ENCODE measurements around the gene MED13L. TPM values are rescaled to one million over a fixed set of nuclear protein-coding genes. Genes with fewer than 3 reads are reported as not detected.

The MED13L gene
- total RNA-seq, 1 experiment from 2014 or later, result 94.1 TPM

GRCh38 chr12:116202433-116202832, 75.1 kb downstream of the MED13L start:
- Histone ChIP-seq H3K36me3 (ENCODE audit: insufficient read depth, low read length, poor library complexity, severe bottlenecking) (no peaks in the 10 kb centered on the region), H3K27ac (ENCODE audit: low read depth, low read length, poor library complexity, severe bottlenecking) (peak overlapping the region; percentile 29), H3K27me3 (replicated peaks; ENCODE audit: insufficient read depth, low read depth, low read length, poor library complexity) (no peaks in the 10 kb centered on the region), H3K4me3 (ENCODE audit: low read depth, low read length, poor library complexity, severe bottlenecking) (no peak overlapping the region), H3K9me3 (ENCODE audit: low read depth, low read length, poor library complexity, severe bottlenecking) (no peaks in the 10 kb centered on the region), H3K4me1 (ENCODE audit: insufficient read depth, low read length, poor library complexity, severe bottlenecking) (peaks cover 49% of the 10 kb centered on the region)
- no peak for TF ChIP-seq CTCF (conservative IDR thresholded peaks at IDR 0.05; ENCODE audit: low read depth, low read length)
- no peak for DNase-seq (ENCODE audit: low spot score)
- POLR2A ChIA-PET (ENCODE audit: low non-redundant PET), result interaction anchor here (0.6 kb wide), 2 partner anchors 29 to 209 kb away, joined by 4 to 5 read pairs; no protein-coding TSS in a partner anchor
- intact Hi-C loops (cut with micrococcal nuclease; ENCODE audit: unreplicated experiment), result no loop called here
- no TSS peak for BruUV-seq (replicated peaks)
- CTCF ChIA-PET, result no interaction called here

GRCh38 chr12:116201908-116202307, 75.6 kb downstream of the MED13L start:
- intact Hi-C loops (cut with micrococcal nuclease; ENCODE audit: unreplicated experiment), result no loop called here
- Histone ChIP-seq H3K27ac (ENCODE audit: low read depth, low read length, poor library complexity, severe bottlenecking) (peak overlapping the region; percentile 29), H3K4me1 (ENCODE audit: insufficient read depth, low read length, poor library complexity, severe bottlenecking) (peaks cover 52% of the 10 kb centered on the region), H3K36me3 (ENCODE audit: insufficient read depth, low read length, poor library complexity, severe bottlenecking) (no peaks in the 10 kb centered on the region), H3K4me3 (ENCODE audit: low read depth, low read length, poor library complexity, severe bottlenecking) (no peak overlapping the region), H3K27me3 (replicated peaks; ENCODE audit: insufficient read depth, low read depth, low read length, poor library complexity) (no peaks in the 10 kb centered on the region), H3K9me3 (ENCODE audit: low read depth, low read length, poor library complexity, severe bottlenecking) (no peaks in the 10 kb centered on the region)
- TF ChIP-seq CTCF (conservative IDR thresholded peaks at IDR 0.05; ENCODE audit: low read depth, low read length) (no peak), EZH2 (IDR thresholded peaks at IDR 0.05; ENCODE audit: borderline replicate concordance, low read depth, low read length, poor library complexity, severe bottlenecking) (no peak)
- no TSS peak for BruUV-seq (replicated peaks)
- CTCF ChIA-PET, result no interaction called here
- POLR2A ChIA-PET (ENCODE audit: low non-redundant PET), result interaction anchor here (0.6 kb wide), 1 partner anchor 28 kb away, joined by 4 read pairs; no protein-coding TSS in a partner anchor
- DNase-seq (ENCODE audit: low spot score), result no peak

- H3K27me3 ChIP-seq (replicated peaks; ENCODE audit: insufficient read depth, low read depth, low read length, poor library complexity), result no peaks in the 10 kb centered on the region
- DNase-seq (ENCODE audit: low spot score), result no peak
- ChIA-PET CTCF (no interaction called here), POLR2A (ENCODE audit: low non-redundant PET) (no interaction called here)
- no peaks in the 10 kb centered on the region for H3K36me3 ChIP-seq (ENCODE audit: insufficient read depth, low read length, poor library complexity, severe bottlenecking)
- H3K4me3 ChIP-seq (ENCODE audit: low read depth, low read length, poor library complexity, severe bottlenecking), result no peak overlapping the region
- no peak for TF ChIP-seq CTCF (conservative IDR thresholded peaks at IDR 0.05; ENCODE audit: low read depth, low read length)
- no peak for TF ChIP-seq EZH2 (IDR thresholded peaks at IDR 0.05; ENCODE audit: borderline replicate concordance, low read depth, low read length, poor library complexity, severe bottlenecking)
- intact Hi-C loops (cut with micrococcal nuclease; ENCODE audit: unreplicated experiment), result no loop called here
- H3K9me3 ChIP-seq (ENCODE audit: low read depth, low read length, poor library complexity, severe bottlenecking), result no peaks in the 10 kb centered on the region
- H3K27ac ChIP-seq (ENCODE audit: low read depth, low read length, poor library complexity, severe bottlenecking), result no peak overlapping the region
- no TSS peak for BruUV-seq (replicated peaks)
- peaks cover 57% of the 10 kb centered on the region for H3K4me1 ChIP-seq (ENCODE audit: insufficient read depth, low read length, poor library complexity, severe bottlenecking)
These were observed 76.1 kb downstream of the MED13L start for GRCh38 chr12:116201359-116201758.

Data from A673 (cell line).